Measurements from ENCODE around the gene UBE3D. TPM values are rescaled to one million over a fixed set of nuclear protein-coding genes. Genes with fewer than 3 reads are reported as not detected.

Gene UBE3D
- total RNA-seq, 1 experiment from 2014 or later: 10.9 TPM

GRCh38 chr6:82995066-82995465, 70.6 kb downstream of the UBE3D start:
- no peaks in the 10 kb centered on the region for H3K27me3 Mint-ChIP-seq (ENCODE audit: insufficient read depth, unreplicated experiment)
- H3K9me3 Mint-ChIP-seq (ENCODE audit: unreplicated experiment): no peaks in the 10 kb centered on the region
- ChIA-PET CTCF (no interaction called here), POLR2A (no interaction called here)
- Histone ChIP-seq H3K27me3 (replicated peaks; ENCODE audit: control insufficient read depth, insufficient read depth, low read length) (no peaks in the 10 kb centered on the region), H3K4me1 (no peaks in the 10 kb centered on the region), H3K4me3 (ENCODE audit: low read depth, low read length) (no peak overlapping the region), H3K36me3 (ENCODE audit: control insufficient read depth, insufficient read depth, low read length) (no peaks in the 10 kb centered on the region; the same call in 1 of the 2 replicates), H3K9me3 (no peaks in the 10 kb centered on the region)
- H3K4me1 Mint-ChIP-seq (ENCODE audit: low read depth, unreplicated experiment): no peaks in the 10 kb centered on the region
- no TSS peak for BruUV-seq (replicated peaks)
- H3K36me3 Mint-ChIP-seq (ENCODE audit: insufficient read depth, unreplicated experiment): no peaks in the 10 kb centered on the region
- intact Hi-C loops (cut with micrococcal nuclease; ENCODE audit: unreplicated experiment): no loop called here
- no peak overlapping the region for H3K27ac Mint-ChIP-seq (ENCODE audit: unreplicated experiment)
- TF ChIP-seq CTCF (IDR thresholded peaks at IDR 0.05; ENCODE audit: insufficient read depth in 1 of 2, low read depth in 1 of 2, low read length in 1 of 2, severe bottlenecking in 1 of 2, unreplicated experiment in 1 of 2): no peak
- H3K4me3 Mint-ChIP-seq (ENCODE audit: unreplicated experiment): no peak overlapping the region
- no peak for DNase-seq

GRCh38 chr6:82989736-82990290, 75.8 kb downstream of the UBE3D start:
- DNase-seq: no peak
- Mint-ChIP-seq H3K27ac (ENCODE audit: unreplicated experiment) (no peak overlapping the region), H3K4me3 (ENCODE audit: unreplicated experiment) (no peak overlapping the region), H3K27me3 (ENCODE audit: insufficient read depth, unreplicated experiment) (no peaks in the 10 kb centered on the region), H3K9me3 (ENCODE audit: unreplicated experiment) (no peaks in the 10 kb centered on the region), H3K4me1 (ENCODE audit: low read depth, unreplicated experiment) (no peaks in the 10 kb centered on the region), H3K36me3 (ENCODE audit: insufficient read depth, unreplicated experiment) (no peaks in the 10 kb centered on the region)
- no peak for TF ChIP-seq CTCF (IDR thresholded peaks at IDR 0.05; ENCODE audit: insufficient read depth in 1 of 2, low read depth in 1 of 2, low read length in 1 of 2, severe bottlenecking in 1 of 2, unreplicated experiment in 1 of 2)
- ChIA-PET POLR2A (no interaction called here), CTCF (no interaction called here)
- Histone ChIP-seq H3K4me3 (ENCODE audit: low read depth, low read length) (no peak overlapping the region), H3K9me3 (no peaks in the 10 kb centered on the region), H3K36me3 (ENCODE audit: control insufficient read depth, insufficient read depth, low read length) (no peaks in the 10 kb centered on the region), H3K4me1 (no peaks in the 10 kb centered on the region), H3K27me3 (replicated peaks; ENCODE audit: control insufficient read depth, insufficient read depth, low read length) (no peaks in the 10 kb centered on the region)
- intact Hi-C loops (cut with micrococcal nuclease; ENCODE audit: unreplicated experiment): no loop called here
- BruUV-seq (replicated peaks): no TSS peak

GRCh38 chr6:82988930-82989351, 76.7 kb downstream of the UBE3D start:
- Mint-ChIP-seq H3K27me3 (ENCODE audit: insufficient read depth, unreplicated experiment) (no peaks in the 10 kb centered on the region), H3K4me1 (ENCODE audit: low read depth, unreplicated experiment) (no peaks in the 10 kb centered on the region), H3K4me3 (ENCODE audit: unreplicated experiment) (no peak overlapping the region), H3K36me3 (ENCODE audit: insufficient read depth, unreplicated experiment) (no peaks in the 10 kb centered on the region), H3K9me3 (ENCODE audit: unreplicated experiment) (no peaks in the 10 kb centered on the region), H3K27ac (ENCODE audit: unreplicated experiment) (no peak overlapping the region)
- H3K36me3 ChIP-seq (ENCODE audit: control insufficient read depth, insufficient read depth, low read length): no peaks in the 10 kb centered on the region
- no peak for DNase-seq
- no TSS peak for BruUV-seq (replicated peaks)
- intact Hi-C loops (cut with micrococcal nuclease; ENCODE audit: unreplicated experiment): no loop called here
- ChIA-PET POLR2A (no interaction called here), CTCF (no interaction called here)
- H3K9me3 ChIP-seq: no peaks in the 10 kb centered on the region
- no peak for TF ChIP-seq CTCF (IDR thresholded peaks at IDR 0.05; ENCODE audit: insufficient read depth in 1 of 2, low read depth in 1 of 2, low read length in 1 of 2, severe bottlenecking in 1 of 2, unreplicated experiment in 1 of 2)
- H3K4me1 ChIP-seq: no peaks in the 10 kb centered on the region
- H3K27me3 ChIP-seq (replicated peaks; ENCODE audit: control insufficient read depth, insufficient read depth, low read length): no peaks in the 10 kb centered on the region
- H3K4me3 ChIP-seq (ENCODE audit: low read depth, low read length): no peak overlapping the region

Measured in Caco-2 (cell line).